ENCODE data around the gene ARID1B.

- TF ChIP-seq ZBTB20 (tag by site-specific recombination; IDR thresholded peaks at IDR 0.05) (no peak), KLF16 (tag by site-specific recombination; IDR thresholded peaks at IDR 0.05) (no peak), CTCF (tag by site-specific recombination; IDR thresholded peaks at IDR 0.05) (peak; percentile 61), ZNF639 (tag by site-specific recombination; IDR thresholded peaks at IDR 0.05) (no peak), SALL2 (tag by site-specific recombination; IDR thresholded peaks at IDR 0.05; ENCODE audit: borderline replicate concordance) (no peak), YY1 (tag by site-specific recombination; IDR thresholded peaks at IDR 0.05) (no peak)
- TF ChIP-seq, protein P1, sequence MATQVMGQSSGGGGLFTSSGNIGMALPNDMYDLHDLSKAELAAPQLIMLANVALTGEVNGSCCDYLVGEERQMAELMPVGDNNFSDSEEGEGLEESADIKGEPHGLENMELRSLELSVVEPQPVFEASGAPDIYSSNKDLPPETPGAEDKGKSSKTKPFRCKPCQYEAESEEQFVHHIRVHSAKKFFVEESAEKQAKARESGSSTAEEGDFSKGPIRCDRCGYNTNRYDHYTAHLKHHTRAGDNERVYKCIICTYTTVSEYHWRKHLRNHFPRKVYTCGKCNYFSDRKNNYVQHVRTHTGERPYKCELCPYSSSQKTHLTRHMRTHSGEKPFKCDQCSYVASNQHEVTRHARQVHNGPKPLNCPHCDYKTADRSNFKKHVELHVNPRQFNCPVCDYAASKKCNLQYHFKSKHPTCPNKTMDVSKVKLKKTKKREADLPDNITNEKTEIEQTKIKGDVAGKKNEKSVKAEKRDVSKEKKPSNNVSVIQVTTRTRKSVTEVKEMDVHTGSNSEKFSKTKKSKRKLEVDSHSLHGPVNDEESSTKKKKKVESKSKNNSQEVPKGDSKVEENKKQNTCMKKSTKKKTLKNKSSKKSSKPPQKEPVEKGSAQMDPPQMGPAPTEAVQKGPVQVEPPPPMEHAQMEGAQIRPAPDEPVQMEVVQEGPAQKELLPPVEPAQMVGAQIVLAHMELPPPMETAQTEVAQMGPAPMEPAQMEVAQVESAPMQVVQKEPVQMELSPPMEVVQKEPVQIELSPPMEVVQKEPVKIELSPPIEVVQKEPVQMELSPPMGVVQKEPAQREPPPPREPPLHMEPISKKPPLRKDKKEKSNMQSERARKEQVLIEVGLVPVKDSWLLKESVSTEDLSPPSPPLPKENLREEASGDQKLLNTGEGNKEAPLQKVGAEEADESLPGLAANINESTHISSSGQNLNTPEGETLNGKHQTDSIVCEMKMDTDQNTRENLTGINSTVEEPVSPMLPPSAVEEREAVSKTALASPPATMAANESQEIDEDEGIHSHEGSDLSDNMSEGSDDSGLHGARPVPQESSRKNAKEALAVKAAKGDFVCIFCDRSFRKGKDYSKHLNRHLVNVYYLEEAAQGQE (tag by site-specific recombination; IDR thresholded peaks at IDR 0.05): peak; percentile 88
- TF ChIP-seq, protein P2, sequence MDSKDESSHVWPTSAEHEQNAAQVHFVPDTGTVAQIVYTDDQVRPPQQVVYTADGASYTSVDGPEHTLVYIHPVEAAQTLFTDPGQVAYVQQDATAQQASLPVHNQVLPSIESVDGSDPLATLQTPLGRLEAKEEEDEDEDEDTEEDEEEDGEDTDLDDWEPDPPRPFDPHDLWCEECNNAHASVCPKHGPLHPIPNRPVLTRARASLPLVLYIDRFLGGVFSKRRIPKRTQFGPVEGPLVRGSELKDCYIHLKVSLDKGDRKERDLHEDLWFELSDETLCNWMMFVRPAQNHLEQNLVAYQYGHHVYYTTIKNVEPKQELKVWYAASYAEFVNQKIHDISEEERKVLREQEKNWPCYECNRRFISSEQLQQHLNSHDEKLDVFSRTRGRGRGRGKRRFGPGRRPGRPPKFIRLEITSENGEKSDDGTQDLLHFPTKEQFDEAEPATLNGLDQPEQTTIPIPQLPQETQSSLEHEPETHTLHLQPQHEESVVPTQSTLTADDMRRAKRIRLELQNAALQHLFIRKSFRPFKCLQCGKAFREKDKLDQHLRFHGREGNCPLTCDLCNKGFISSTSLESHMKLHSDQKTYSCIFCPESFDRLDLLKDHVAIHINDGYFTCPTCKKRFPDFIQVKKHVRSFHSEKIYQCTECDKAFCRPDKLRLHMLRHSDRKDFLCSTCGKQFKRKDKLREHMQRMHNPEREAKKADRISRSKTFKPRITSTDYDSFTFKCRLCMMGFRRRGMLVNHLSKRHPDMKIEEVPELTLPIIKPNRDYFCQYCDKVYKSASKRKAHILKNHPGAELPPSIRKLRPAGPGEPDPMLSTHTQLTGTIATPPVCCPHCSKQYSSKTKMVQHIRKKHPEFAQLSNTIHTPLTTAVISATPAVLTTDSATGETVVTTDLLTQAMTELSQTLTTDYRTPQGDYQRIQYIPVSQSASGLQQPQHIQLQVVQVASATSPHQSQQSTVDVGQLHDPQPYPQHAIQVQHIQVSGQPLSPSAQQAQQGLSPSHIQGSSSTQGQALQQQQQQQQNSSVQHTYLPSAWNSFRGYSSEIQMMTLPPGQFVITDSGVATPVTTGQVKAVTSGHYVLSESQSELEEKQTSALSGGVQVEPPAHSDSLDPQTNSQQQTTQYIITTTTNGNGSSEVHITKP (tag by site-specific recombination; IDR thresholded peaks at IDR 0.05): no peak
Measured at GRCh38 chr6:157184202-157185015, 407.2 kb downstream of the ARID1B start.

Measured in HEK293 (cell line).